A673 (cell line): ENCODE data around the gene HPCAL1. TPM values are rescaled to one million over a fixed set of nuclear protein-coding genes. Genes with fewer than 3 reads are reported as not detected.

Experiments used
- BruUV-seq: library from RNA; stranded (reverse); fragments of 400-500 nt; replicated peaks from 2 replicates; lab custom pipeline; 2021; lab: Mats Ljungman, UMichigan
- CTCF ChIA-PET: fragments of 300-600 bp; sonication (Branson Sonifier 250); formaldehyde crosslinking; loops from one replicate; lab custom pipeline; 2022; ENCODE audit warnings: antibody characterized with exemption; lab: Charles Lee
- POLR2A ChIA-PET: fragments of 300-600 bp; sonication (Branson Sonifier 250); formaldehyde crosslinking; loops from one replicate; lab custom pipeline; 2022; ENCODE audit warnings: antibody characterized with exemption; ENCODE audit not compliant: low non-redundant PET; lab: Charles Lee
- DNase-seq: peaks from one replicate; pipeline ENCODE4 v3.0.0-alpha.2; 2015; ENCODE audit warnings: low spot score
- H3K27ac ChIP-seq: fragments of 200-600 bp; sonication (generic); 2 replicates; pipeline ENCODE4 v1.5.1; 2016; ENCODE audit warnings: mixed run types, low read depth, mild to moderate bottlenecking, mixed read lengths, antibody characterized with exemption, low read length; ENCODE audit not compliant: poor library complexity, severe bottlenecking
- H3K27me3 ChIP-seq: fragments of 200-600 bp; sonication (generic); replicated peaks from 2 replicates; pipeline ENCODE4 v1.6.1; 2017; ENCODE audit warnings: mixed run types, low read depth, mild to moderate bottlenecking, mixed read lengths, antibody characterized with exemption, low read length; ENCODE audit not compliant: insufficient read depth, poor library complexity
- H3K36me3 ChIP-seq: fragments of 200-600 bp; sonication (generic); 2 replicates; pipeline ENCODE4 v1.6.1; 2016; ENCODE audit warnings: mixed run types, mild to moderate bottlenecking, mixed read lengths, antibody characterized with exemption, low read length; ENCODE audit not compliant: insufficient read depth, poor library complexity, severe bottlenecking
- H3K4me1 ChIP-seq: fragments of 200-600 bp; sonication (generic); 2 replicates; pipeline ENCODE4 v1.6.1; 2017; ENCODE audit warnings: mixed run types, mild to moderate bottlenecking, mixed read lengths, antibody characterized with exemption, low read length; ENCODE audit not compliant: insufficient read depth, poor library complexity, severe bottlenecking
- H3K4me3 ChIP-seq: fragments of 200-600 bp; sonication (generic); 2 replicates; pipeline ENCODE4 v1.5.1; 2016; ENCODE audit warnings: low read depth, mixed run types, mild to moderate bottlenecking, mixed read lengths, low read length; ENCODE audit not compliant: poor library complexity, severe bottlenecking
- H3K9me3 ChIP-seq: fragments of 200-600 bp; sonication (generic); 2 replicates; pipeline ENCODE4 v1.6.1; 2016; ENCODE audit warnings: mixed run types, low read depth, mild to moderate bottlenecking, mixed read lengths, antibody characterized with exemption, low read length; ENCODE audit not compliant: poor library complexity, severe bottlenecking
- EZH2 ChIP-seq: fragments of 200-600 bp; sonication (generic); IDR thresholded peaks from 2 replicates; pipeline ENCODE4 v1.6.1; 2017; ENCODE audit warnings: borderline replicate concordance, low read depth, mild to moderate bottlenecking, mixed read lengths, antibody characterized with exemption, low read length; ENCODE audit not compliant: poor library complexity, severe bottlenecking
- intact Hi-C: fragments of 100-400 bp; cut with micrococcal nuclease; formaldehyde crosslinking; loops from one replicate; pipeline ENCODE4 v1.10.0; 2022; ENCODE audit not compliant: unreplicated experiment
- total RNA-seq: library from RNA; stranded (reverse); gene quantifications from 2 replicates; pipeline ENCODE4 v1.2.3, GENCODE V29; 2021
- TF ChIP-seq, protein P1 (sequence below): fragments of 300-800, 200-600 bp; sonication (generic); conservative IDR thresholded peaks from 2 replicates; pipeline ENCODE4 v1.5.1; 2017; ENCODE audit warnings: low read depth, mild to moderate bottlenecking, antibody characterized with exemption, low read length, moderate library complexity, mixed read lengths

The HPCAL1 gene
- total RNA-seq, 1 experiment from 2014 or later = 9.7 TPM

DNA sequence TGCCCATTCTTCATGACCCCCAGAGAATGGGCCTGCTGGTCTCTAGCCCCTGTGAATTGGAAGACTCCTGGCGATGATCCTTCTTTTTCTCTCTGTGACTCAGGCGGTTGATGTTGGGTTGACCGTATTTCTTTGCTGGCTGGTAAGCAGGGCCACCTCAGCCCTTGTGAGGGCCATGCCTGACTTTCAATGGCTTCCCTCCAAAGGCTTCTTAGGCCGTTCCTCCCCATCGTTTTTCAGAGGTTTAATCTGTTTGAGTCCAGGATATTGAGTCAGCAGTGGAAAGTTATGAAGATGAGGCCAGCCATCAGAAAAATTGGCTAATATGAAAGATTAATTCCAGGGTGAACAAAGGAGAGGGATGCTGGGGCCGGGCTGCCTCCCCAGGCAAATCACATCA is 13.6 kb downstream of the HPCAL1 start:
- H3K4me1 ChIP-seq = no peaks in the 10 kb centered on the region
- TF ChIP-seq, protein P1, sequence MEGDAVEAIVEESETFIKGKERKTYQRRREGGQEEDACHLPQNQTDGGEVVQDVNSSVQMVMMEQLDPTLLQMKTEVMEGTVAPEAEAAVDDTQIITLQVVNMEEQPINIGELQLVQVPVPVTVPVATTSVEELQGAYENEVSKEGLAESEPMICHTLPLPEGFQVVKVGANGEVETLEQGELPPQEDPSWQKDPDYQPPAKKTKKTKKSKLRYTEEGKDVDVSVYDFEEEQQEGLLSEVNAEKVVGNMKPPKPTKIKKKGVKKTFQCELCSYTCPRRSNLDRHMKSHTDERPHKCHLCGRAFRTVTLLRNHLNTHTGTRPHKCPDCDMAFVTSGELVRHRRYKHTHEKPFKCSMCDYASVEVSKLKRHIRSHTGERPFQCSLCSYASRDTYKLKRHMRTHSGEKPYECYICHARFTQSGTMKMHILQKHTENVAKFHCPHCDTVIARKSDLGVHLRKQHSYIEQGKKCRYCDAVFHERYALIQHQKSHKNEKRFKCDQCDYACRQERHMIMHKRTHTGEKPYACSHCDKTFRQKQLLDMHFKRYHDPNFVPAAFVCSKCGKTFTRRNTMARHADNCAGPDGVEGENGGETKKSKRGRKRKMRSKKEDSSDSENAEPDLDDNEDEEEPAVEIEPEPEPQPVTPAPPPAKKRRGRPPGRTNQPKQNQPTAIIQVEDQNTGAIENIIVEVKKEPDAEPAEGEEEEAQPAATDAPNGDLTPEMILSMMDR = no peak
- TF ChIP-seq EZH2 = no peak
- no peak for DNase-seq
- no peaks in the 10 kb centered on the region for H3K36me3 ChIP-seq
- ChIA-PET CTCF (no interaction called here), POLR2A (no interaction called here)
- no TSS peak for BruUV-seq
- no peaks in the 10 kb centered on the region for H3K27me3 ChIP-seq
- intact Hi-C loops = no loop called here
- no peaks in the 10 kb centered on the region for H3K9me3 ChIP-seq
- no peak overlapping the region for H3K4me3 ChIP-seq
- H3K27ac ChIP-seq = no peak overlapping the region

DNA sequence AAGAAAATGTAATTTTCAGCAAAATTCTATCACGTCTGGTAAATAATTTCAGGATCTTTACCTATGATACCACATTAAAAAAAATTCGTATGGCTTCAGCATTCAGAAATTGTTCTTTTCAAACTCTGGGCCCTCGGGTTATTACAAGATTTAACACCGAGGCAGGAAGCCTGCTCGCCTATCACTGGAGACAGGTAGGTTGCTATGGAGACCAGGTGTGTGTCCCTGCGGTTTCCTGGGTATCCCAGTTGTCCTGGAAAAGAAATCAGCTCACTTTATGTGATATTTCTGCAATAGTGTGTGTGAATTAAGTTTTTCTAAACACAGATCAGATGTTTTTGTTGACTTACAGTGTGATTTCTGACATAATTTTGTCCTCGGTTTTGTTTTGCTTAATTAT is 14.2 kb downstream of the HPCAL1 start:
- Histone ChIP-seq H3K27me3 (no peaks in the 10 kb centered on the region), H3K36me3 (no peaks in the 10 kb centered on the region), H3K4me1 (no peaks in the 10 kb centered on the region), H3K27ac (no peak overlapping the region), H3K9me3 (no peaks in the 10 kb centered on the region), H3K4me3 (no peak overlapping the region)
- CTCF ChIA-PET = no interaction called here
- POLR2A ChIA-PET = no interaction called here
- BruUV-seq = no TSS peak
- TF ChIP-seq, protein P1 = no peak
- no peak for TF ChIP-seq EZH2
- DNase-seq = no peak
- intact Hi-C loops = no loop called here

DNA sequence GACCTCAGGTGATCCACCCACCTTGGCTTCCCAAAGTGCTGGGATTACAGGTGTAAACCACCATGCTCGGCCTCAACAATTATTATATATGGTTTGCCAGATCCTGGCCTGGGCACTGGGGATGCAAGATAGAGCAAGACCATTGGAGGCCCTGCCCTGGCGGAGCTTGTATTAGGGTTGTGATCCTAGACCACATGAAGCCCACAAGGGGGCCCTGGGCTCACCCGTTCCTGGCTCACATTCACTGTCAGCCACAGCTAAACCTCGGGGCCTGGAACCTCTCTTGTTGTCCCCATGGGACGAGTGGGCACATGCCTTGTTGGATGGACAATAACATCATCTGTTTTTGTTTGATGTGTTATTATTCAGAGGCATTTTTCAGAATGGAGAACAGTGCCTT is 14.9 kb downstream of the HPCAL1 start:
- BruUV-seq = no TSS peak
- TF ChIP-seq, protein P1 = no peak
- TF ChIP-seq EZH2 = no peak
- Histone ChIP-seq H3K27ac (no peak overlapping the region), H3K27me3 (no peaks in the 10 kb centered on the region), H3K4me3 (no peak overlapping the region), H3K4me1 (no peaks in the 10 kb centered on the region), H3K9me3 (no peaks in the 10 kb centered on the region), H3K36me3 (no peaks in the 10 kb centered on the region)
- ChIA-PET CTCF (no interaction called here), POLR2A (no interaction called here)
- no peak for DNase-seq
- intact Hi-C loops = no loop called here
